Measurements from ENCODE around the gene CSNK1D. TPM values are rescaled to one million over a fixed set of nuclear protein-coding genes. Genes with fewer than 3 reads are reported as not detected.
"Not testable (repeated sequence)": the region's sequence is repeated elsewhere in the genome, so short reads cannot be mapped to it uniquely, and the experiment has no call there.

Gene CSNK1D
- total RNA-seq, 2 experiments from 2014 or later, result 115 to 142 TPM

- Mint-ChIP-seq H3K9me3 (no peaks in the 10 kb centered on the region), H3K36me3 (ENCODE audit: low read depth) (peaks cover 32% of the 10 kb centered on the region), H3K27me3 (no peaks in the 10 kb centered on the region), H3K4me1 (peaks cover 24% of the 10 kb centered on the region), H3K4me3 (no peak overlapping the region), H3K27ac (no peak overlapping the region)
- DNase-seq, result no peak
- POLR2A ChIA-PET, result no interaction called here
- CTCF ChIA-PET, result interaction anchor here (1.4 kb wide), 1 partner anchor 12 kb away, joined by 4 read pairs; no protein-coding TSS in a partner anchor
Observed at GRCh38 chr17:82193520-82194220, 79.8 kb downstream of the CSNK1D start.

GRCh38 chr17:82193050-82193449, 80.5 kb downstream of the CSNK1D start:
- H3K27me3 Mint-ChIP-seq, DNase-seq, CTCF ChIA-PET, POLR2A ChIA-PET, H3K4me3 Mint-ChIP-seq, H3K9me3 Mint-ChIP-seq, H3K27ac Mint-ChIP-seq: not testable (repeated sequence)
- Mint-ChIP-seq H3K4me1 (peaks cover 19% of the 10 kb centered on the region), H3K36me3 (ENCODE audit: low read depth) (peaks cover 28% of the 10 kb centered on the region)

Small RNA genes lying within 50 kb of the gene (microRNA-seq; reads per million reads assigned to microRNA genes)
- 1.1 reads per million for gene MIR6787 (ENCODE audit: borderline microRNAs expressed, borderline replicate concordance)

Other genes starting within 250 kb of the CSNK1D start
- 10 to 100 TPM; 12.2 to 13.7 TPM for gene RAC3, start 242.0 kb downstream of the CSNK1D start, total RNA-seq
- gene DCXR, start 236.0 kb downstream of the CSNK1D start, total RNA-seq, result 100 to 1,000 TPM; 140 to 144 TPM
- 10 to 100 TPM; 29.0 to 29.8 TPM for gene RFNG, start 221.9 kb downstream of the CSNK1D start, total RNA-seq
- gene GPS1, start 221.8 kb downstream of the CSNK1D start, total RNA-seq, result 10 to 100 TPM; 78.5 to 92.1 TPM
- gene DUS1L, start 207.9 kb downstream of the CSNK1D start, total RNA-seq, result 100 to 1,000 TPM; 113 to 127 TPM
- 100 to 1,000 TPM; 138 to 139 TPM for gene FASN, start 175.5 kb downstream of the CSNK1D start, total RNA-seq
- gene CCDC57, start 60.9 kb downstream of the CSNK1D start, total RNA-seq, result 10 to 100 TPM; 60.5 to 69.7 TPM
- gene SLC16A3, start 44.7 kb downstream of the CSNK1D start, total RNA-seq, result 100 to 1,000 TPM; 104 to 140 TPM
- 100 to 1,000 TPM; 285 to 292 TPM for gene CD7, start 43.9 kb upstream of the CSNK1D start, total RNA-seq
- gene SECTM1, start 60.1 kb upstream of the CSNK1D start, total RNA-seq, result 10 to 100 TPM; 16.4 TPM
- gene TEX19, start 85.5 kb upstream of the CSNK1D start, total RNA-seq, result under 1 TPM in 1 of 2 experiments, not detected in 1; 0.10 TPM
- not detected for gene UTS2R, start 98.1 kb upstream of the CSNK1D start, total RNA-seq
- 10 to 100 TPM; 65.5 to 70.2 TPM for gene HEXD, start 144.6 kb upstream of the CSNK1D start, total RNA-seq
- 10 to 100 TPM; 23.8 to 28.0 TPM for gene OGFOD3, start 144.9 kb upstream of the CSNK1D start, total RNA-seq
- gene CYBC1, start 177.1 kb upstream of the CSNK1D start, total RNA-seq, result 100 to 1,000 TPM; 300 to 324 TPM
- 100 to 1,000 TPM; 105 to 117 TPM for gene NARF, start 185.0 kb upstream of the CSNK1D start, total RNA-seq
- 10 to 100 TPM; 59.6 to 63.2 TPM for gene FOXK2, start 246.0 kb upstream of the CSNK1D start, total RNA-seq